CD4-positive, alpha-beta T cell (primary cell): ENCODE results near the gene DACT2. TPM values are rescaled to one million over a fixed set of nuclear protein-coding genes. Genes with fewer than 3 reads are reported as not detected.
"Not testable (repeated sequence)": the region's sequence is repeated elsewhere in the genome, so short reads cannot be mapped to it uniquely, and the experiment has no call there.

ENCODE experiments used
- ATAC-seq: fragments of 200-7000 bp; cut with Tn5 transposase; one replicate; pipeline ENCODE4 v1.10.0; 2022; ENCODE audit warnings: mild to moderate bottlenecking; ENCODE audit not compliant: poor library complexity
- CTCF ChIA-PET: fragments of 350-600 bp; sonication (Branson Sonifier 250); formaldehyde crosslinking; loops from one replicate; lab custom pipeline; 2021; ENCODE audit warnings: antibody characterized with exemption, inconsistent platforms; lab: Charles Lee
- POLR2A ChIA-PET: fragments of 350-600 bp; sonication (Branson Sonifier 250); formaldehyde crosslinking; loops from one replicate; lab custom pipeline; 2021; ENCODE audit warnings: antibody characterized with exemption, inconsistent platforms; lab: Charles Lee
- DNase-seq, 14 experiments: peaks; one replicate each; pipeline ENCODE4 v3.0.0-alpha.2; 2013 to 2020; ENCODE audit warnings: mixed read lengths in 2 of 14
- H3K27ac ChIP-seq, 2 donors: one replicate each; pipeline versions ENCODE4 v1.5.1 to v1.7.0; 2013; ENCODE audit warnings: low read length in 2 of 2, low read depth in 1 of 2, mild to moderate bottlenecking in 1 of 2
- H3K27me3 ChIP-seq, 2 experiments: 1 replicate in 1 of 2; 2 replicates in 1 of 2; pipeline versions ENCODE4 v1.6.1 to v1.7.0; 2013; ENCODE audit warnings: low read length in 2 of 2, control low read depth in 1 of 2, mild to moderate bottlenecking in 1 of 2, moderate library complexity in 1 of 2; ENCODE audit not compliant: insufficient read depth in 2 of 2, control insufficient read depth in 1 of 2
- H3K36me3 ChIP-seq: one replicate; pipeline ENCODE4 v1.6.1; 2013; ENCODE audit warnings: low read length, control low read depth; ENCODE audit not compliant: insufficient read depth
- H3K4me1 ChIP-seq: one replicate; pipeline ENCODE4 v1.6.1; 2013; ENCODE audit warnings: low read length, control low read depth; ENCODE audit not compliant: insufficient read depth
- H3K4me3 ChIP-seq: one replicate; pipeline ENCODE4 v1.5.1; 2013; ENCODE audit warnings: mild to moderate bottlenecking, low read length, moderate library complexity
- H3K9me3 ChIP-seq, 2 experiments: 1 replicate in 1 of 2; 2 replicates in 1 of 2; pipeline versions ENCODE4 v1.6.1 to v1.7.0; 2013; ENCODE audit warnings: low read length in 2 of 2, mild to moderate bottlenecking in 2 of 2, control low read depth in 1 of 2, moderate library complexity in 1 of 2; ENCODE audit not compliant: control insufficient read depth in 1 of 2, insufficient read depth in 1 of 2
- H3K27ac Mint-ChIP-seq: one replicate; pipeline ENCODE4 v1.8.0; 2020; ENCODE audit warnings: mixed read lengths
- H3K27me3 Mint-ChIP-seq: one replicate; pipeline ENCODE4 v1.8.0; 2021; ENCODE audit warnings: mixed read lengths
- H3K36me3 Mint-ChIP-seq: one replicate; pipeline ENCODE4 v1.8.0; 2021; ENCODE audit warnings: low read depth, mixed read lengths
- H3K4me1 Mint-ChIP-seq: one replicate; pipeline ENCODE4 v1.8.0; 2021; ENCODE audit warnings: low read depth, mixed read lengths
- H3K4me3 Mint-ChIP-seq: one replicate; pipeline ENCODE4 v1.8.0; 2020; ENCODE audit warnings: mild to moderate bottlenecking, mixed read lengths
- H3K9me3 Mint-ChIP-seq: one replicate; pipeline ENCODE4 v1.8.0; 2020; ENCODE audit warnings: mixed read lengths
- intact Hi-C, 2 experiments: fragments of 100-400 bp; cut with DNase I in 1 of 2; cut with micrococcal nuclease in 1 of 2; formaldehyde crosslinking; loops; one replicate each; pipeline versions ENCODE4 v1.15.1 to v1.9.0; 2023 to 2025; cut with DNase I, micrococcal nuclease
- total RNA-seq, 174 experiments: library from RNA in 2 of 174; stranded (reverse) in 2 of 174; gene quantifications; one replicate each; pipeline ENCODE4 v1.2.3 and lab custom pipeline; 2021 to 2026
- TF ChIP-seq, protein P1 (sequence below): fragments of 200-600 bp; IDR thresholded peaks from one replicate; pipeline ENCODE4 v1.8.0; 2022; ENCODE audit warnings: antibody characterized with exemption, mild to moderate bottlenecking

DACT2 gene
- total RNA-seq, 2 experiments from 2014 or later = not detected

DNA sequence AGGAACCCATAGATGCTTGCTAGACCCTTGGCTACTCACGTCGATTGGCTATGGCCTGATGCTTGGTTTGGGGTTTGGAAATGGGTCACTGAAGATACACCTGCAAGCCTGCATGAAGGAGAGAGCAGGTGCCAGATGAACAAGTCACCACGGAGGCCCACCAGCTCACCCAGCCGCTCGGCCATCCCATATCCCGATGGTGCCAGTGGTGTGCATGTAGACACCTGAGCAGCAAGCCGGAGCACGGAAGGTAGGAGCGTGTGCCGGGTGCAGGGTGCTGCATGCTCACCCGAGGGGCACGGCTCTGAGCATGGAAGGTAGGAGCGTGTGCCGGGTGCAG lies 35.9 kb downstream of the DACT2 start:
- TF ChIP-seq, protein P1, sequence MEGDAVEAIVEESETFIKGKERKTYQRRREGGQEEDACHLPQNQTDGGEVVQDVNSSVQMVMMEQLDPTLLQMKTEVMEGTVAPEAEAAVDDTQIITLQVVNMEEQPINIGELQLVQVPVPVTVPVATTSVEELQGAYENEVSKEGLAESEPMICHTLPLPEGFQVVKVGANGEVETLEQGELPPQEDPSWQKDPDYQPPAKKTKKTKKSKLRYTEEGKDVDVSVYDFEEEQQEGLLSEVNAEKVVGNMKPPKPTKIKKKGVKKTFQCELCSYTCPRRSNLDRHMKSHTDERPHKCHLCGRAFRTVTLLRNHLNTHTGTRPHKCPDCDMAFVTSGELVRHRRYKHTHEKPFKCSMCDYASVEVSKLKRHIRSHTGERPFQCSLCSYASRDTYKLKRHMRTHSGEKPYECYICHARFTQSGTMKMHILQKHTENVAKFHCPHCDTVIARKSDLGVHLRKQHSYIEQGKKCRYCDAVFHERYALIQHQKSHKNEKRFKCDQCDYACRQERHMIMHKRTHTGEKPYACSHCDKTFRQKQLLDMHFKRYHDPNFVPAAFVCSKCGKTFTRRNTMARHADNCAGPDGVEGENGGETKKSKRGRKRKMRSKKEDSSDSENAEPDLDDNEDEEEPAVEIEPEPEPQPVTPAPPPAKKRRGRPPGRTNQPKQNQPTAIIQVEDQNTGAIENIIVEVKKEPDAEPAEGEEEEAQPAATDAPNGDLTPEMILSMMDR = no peak
- Histone ChIP-seq H3K36me3 (no peaks in the 10 kb centered on the region), H3K4me3 (no peak overlapping the region), H3K27me3 (no peaks in the 10 kb centered on the region), H3K9me3 (peaks cover 0 to 19% of the 10 kb centered on the region in 2 experiments), H3K4me1 (no peaks in the 10 kb centered on the region), H3K27ac (no peak overlapping the region)
- no peak overlapping the region for H3K4me3 Mint-ChIP-seq
- ChIA-PET CTCF (no interaction called here), POLR2A (no interaction called here)
- intact Hi-C loops = no loop called here
- ATAC-seq = no peak
- H3K4me1 Mint-ChIP-seq = peaks cover 9% of the 10 kb centered on the region
- H3K36me3 Mint-ChIP-seq = no peaks in the 10 kb centered on the region
- H3K9me3 Mint-ChIP-seq = no peaks in the 10 kb centered on the region
- no peak overlapping the region for H3K27ac Mint-ChIP-seq
- no peak for DNase-seq
- H3K27me3 Mint-ChIP-seq = peaks cover 13% of the 10 kb centered on the region

DNA sequence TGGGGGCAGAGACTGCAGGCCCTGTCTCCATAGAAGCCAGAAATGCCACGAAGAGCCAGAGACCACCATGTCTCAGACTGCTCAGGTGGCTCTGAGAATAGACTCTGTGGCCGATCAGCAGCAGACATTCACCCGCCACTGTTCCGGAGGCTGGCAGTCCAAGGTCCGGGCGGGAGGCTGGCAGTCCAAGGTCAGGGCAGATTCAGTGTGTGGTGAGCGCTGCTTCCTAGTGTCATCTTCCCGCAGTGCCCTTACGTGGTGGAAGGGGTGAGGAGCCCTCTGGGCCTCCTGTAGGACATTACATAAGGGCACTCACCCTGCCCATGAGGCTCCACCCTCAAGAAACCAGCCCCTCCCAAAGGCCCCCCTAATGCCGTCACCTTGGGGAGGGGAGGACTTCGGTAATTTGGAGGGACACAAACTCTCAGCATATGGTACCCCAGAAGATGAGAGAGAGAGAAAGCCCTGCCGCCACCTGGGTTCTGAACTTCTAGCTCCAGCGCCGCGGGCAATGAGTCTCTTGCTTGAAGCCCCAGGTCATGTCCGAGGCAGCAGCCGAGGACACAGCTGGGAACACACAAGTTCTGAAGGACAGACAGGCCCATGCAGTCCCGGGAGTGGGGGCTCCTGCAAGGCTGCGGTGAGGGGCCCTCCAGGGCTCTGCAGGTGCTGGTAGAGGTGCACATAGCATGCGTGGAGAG lies 36.4 kb downstream of the DACT2 start:
- ATAC-seq (no peak), DNase-seq (no peak)
- Histone ChIP-seq H3K27me3 (no peaks in the 10 kb centered on the region), H3K9me3 (peaks cover 0 to 19% of the 10 kb centered on the region in 2 experiments), H3K36me3 (no peaks in the 10 kb centered on the region), H3K4me1 (no peaks in the 10 kb centered on the region), H3K4me3 (no peak overlapping the region), H3K27ac (no peak overlapping the region)
- no peaks in the 10 kb centered on the region for H3K36me3 Mint-ChIP-seq
- peaks cover 15% of the 10 kb centered on the region for H3K27me3 Mint-ChIP-seq
- CTCF ChIA-PET = no interaction called here
- no peak overlapping the region for H3K27ac Mint-ChIP-seq
- no peaks in the 10 kb centered on the region for H3K9me3 Mint-ChIP-seq
- TF ChIP-seq, protein P1 = no peak
- H3K4me3 Mint-ChIP-seq = no peak overlapping the region
- POLR2A ChIA-PET = no interaction called here
- intact Hi-C loops = no loop called here
- peaks cover 5% of the 10 kb centered on the region for H3K4me1 Mint-ChIP-seq

- H3K36me3 Mint-ChIP-seq = no peaks in the 10 kb centered on the region
- H3K27me3 ChIP-seq = peaks cover 0 to 2% of the 10 kb centered on the region in 2 experiments
- H3K27ac Mint-ChIP-seq = no peak overlapping the region
- peaks cover 0 to 22% of the 10 kb centered on the region in 2 experiments for H3K9me3 ChIP-seq
- no peak for DNase-seq
- no peaks in the 10 kb centered on the region for H3K4me1 ChIP-seq
- TF ChIP-seq, protein P1 = no peak
- ChIA-PET CTCF (no interaction called here), POLR2A (no interaction called here)
- no peaks in the 10 kb centered on the region for H3K4me1 Mint-ChIP-seq
- H3K4me3 ChIP-seq = no peak overlapping the region
- no peaks in the 10 kb centered on the region for H3K9me3 Mint-ChIP-seq
- no peak overlapping the region for H3K4me3 Mint-ChIP-seq
- no peaks in the 10 kb centered on the region for H3K36me3 ChIP-seq
- H3K27ac ChIP-seq = no peak overlapping the region
- H3K27me3 Mint-ChIP-seq = peaks cover 28% of the 10 kb centered on the region
- intact Hi-C loops = no loop called here
- ATAC-seq = no peak
These were observed 37.8 kb downstream of the DACT2 start for GRCh38 chr6:168281826-168282225.

DNA sequence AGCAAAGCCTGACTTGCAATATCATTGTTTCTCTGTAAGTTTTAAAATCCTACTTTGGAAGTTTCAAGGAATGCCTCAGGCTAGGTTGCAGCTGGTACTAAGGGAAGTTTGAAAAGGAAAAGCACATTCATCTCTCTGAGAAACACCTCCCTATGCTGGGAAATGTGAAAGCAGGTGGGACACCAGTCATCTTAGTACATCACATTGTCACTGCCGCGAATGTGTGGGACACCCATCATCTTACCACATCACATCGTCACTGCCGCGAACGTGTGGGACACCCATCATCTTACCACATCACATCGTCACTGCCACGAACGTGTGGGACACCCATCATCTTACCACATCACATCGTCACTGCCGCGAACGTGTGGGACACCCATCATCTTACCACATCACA lies 38.3 kb downstream of the DACT2 start:
- H3K4me1 ChIP-seq, H3K36me3 ChIP-seq, ATAC-seq, H3K4me1 Mint-ChIP-seq, POLR2A ChIA-PET, H3K36me3 Mint-ChIP-seq, H3K9me3 Mint-ChIP-seq, intact Hi-C loops, H3K27ac Mint-ChIP-seq, H3K4me3 Mint-ChIP-seq, H3K27ac ChIP-seq, H3K27me3 ChIP-seq, H3K4me3 ChIP-seq, DNase-seq, CTCF ChIA-PET: not testable (repeated sequence)
- peaks cover 29% of the 10 kb centered on the region for H3K27me3 Mint-ChIP-seq
- peaks cover 0 to 26% of the 10 kb centered on the region in 2 experiments for H3K9me3 ChIP-seq
